Fibroblast of gingiva (primary cell): ENCODE measurements around the gene PAQR7.

Experiments used
- DNase-seq: peaks from one replicate; pipeline ENCODE4 v3.0.0-alpha.2; 2011; ENCODE audit warnings: low read depth

Gene PAQR7, protein sequence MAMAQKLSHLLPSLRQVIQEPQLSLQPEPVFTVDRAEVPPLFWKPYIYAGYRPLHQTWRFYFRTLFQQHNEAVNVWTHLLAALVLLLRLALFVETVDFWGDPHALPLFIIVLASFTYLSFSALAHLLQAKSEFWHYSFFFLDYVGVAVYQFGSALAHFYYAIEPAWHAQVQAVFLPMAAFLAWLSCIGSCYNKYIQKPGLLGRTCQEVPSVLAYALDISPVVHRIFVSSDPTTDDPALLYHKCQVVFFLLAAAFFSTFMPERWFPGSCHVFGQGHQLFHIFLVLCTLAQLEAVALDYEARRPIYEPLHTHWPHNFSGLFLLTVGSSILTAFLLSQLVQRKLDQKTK

DNA sequence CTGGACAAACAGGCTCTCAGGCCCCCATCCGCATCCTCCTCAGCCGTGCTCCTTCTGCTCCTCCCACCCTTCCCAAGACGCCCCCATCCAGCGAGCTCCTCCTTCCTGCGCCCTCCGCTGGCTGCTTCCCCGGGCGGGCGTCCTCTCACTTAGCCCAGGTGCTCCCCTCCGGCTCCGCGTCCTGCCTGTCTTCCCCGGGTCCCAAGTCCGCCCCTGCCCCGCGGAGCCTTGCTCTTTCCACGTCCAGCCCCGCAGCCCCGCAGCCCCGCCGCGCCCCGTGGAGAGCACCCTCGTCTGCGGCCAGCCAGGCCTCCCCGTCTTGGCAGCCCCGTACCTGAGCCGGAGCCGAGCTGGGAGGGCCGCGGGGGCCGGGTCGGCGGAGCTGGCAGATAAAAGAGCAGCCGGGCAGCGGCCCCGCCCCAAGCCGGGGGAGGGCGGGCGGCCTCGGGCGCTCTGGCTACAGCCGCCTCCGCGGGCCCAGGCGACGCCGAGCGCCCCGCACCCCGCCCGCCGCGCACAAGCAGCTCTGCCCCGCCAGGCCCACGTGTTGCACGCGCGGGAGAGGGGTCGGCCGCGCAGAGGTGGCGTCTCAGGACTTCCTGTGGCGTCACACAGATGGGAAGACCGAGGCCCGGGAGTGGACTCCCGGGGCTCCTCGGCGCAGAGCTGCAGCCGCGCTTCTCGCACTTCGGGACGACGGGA lies at the start of gene PAQR7:
Gene PAQR7 (minus strand): TSS at position 555 of the 702 bp plus-strand sequence. CDS start 11,869 bp downstream, outside the sequence.
- DNase-seq, result peak; percentile 74

DNA sequence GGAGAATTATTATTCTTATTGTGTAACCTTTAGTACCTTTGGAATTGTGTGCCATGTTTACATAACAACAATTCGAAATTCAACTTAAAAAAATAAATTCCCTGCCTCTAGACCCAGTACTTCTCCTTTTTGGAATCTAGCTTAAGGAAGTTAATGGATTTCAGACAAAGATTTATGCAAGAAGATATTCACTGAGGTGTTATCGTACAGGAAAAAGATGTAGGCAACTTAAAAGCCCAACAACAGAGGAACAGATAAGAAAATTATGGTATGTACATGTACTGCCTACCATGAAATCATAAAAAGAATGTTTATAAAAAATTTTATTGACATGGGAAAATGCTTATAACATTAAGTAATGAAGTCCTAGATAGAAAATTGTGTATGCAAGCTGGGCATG lies 48.9 kb upstream of the PAQR7 start:
- DNase-seq, result no peak

DNA sequence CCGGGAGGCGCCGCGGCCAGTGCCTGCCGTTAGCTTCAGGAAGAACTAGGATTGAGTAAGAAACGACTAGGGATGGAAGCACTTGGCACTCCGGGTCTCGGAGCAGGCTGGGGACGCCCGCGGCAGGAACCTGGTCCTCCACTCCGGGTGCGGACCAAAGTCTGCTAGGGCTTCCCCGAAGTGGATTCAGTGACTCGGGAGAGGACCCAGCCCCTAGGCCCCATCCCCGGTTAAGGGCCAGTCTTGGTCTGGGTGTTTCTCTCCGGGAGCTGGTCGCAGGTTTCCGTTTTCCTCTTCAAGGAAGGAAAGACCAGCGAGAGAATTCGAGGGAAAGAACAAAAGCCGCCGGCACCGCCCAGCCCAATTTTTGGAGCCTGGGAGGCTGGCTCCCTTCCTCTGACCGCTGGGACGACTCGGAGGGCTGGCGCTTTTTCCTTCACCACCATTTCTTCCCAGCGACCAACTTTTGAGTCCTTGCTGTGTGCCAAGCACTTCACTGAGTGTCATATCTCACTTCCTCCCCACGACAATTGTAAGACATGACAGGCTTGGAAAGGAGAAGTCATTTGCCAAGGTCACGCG lies 47.6 kb upstream of the PAQR7 start:
- no peak for DNase-seq

DNA sequence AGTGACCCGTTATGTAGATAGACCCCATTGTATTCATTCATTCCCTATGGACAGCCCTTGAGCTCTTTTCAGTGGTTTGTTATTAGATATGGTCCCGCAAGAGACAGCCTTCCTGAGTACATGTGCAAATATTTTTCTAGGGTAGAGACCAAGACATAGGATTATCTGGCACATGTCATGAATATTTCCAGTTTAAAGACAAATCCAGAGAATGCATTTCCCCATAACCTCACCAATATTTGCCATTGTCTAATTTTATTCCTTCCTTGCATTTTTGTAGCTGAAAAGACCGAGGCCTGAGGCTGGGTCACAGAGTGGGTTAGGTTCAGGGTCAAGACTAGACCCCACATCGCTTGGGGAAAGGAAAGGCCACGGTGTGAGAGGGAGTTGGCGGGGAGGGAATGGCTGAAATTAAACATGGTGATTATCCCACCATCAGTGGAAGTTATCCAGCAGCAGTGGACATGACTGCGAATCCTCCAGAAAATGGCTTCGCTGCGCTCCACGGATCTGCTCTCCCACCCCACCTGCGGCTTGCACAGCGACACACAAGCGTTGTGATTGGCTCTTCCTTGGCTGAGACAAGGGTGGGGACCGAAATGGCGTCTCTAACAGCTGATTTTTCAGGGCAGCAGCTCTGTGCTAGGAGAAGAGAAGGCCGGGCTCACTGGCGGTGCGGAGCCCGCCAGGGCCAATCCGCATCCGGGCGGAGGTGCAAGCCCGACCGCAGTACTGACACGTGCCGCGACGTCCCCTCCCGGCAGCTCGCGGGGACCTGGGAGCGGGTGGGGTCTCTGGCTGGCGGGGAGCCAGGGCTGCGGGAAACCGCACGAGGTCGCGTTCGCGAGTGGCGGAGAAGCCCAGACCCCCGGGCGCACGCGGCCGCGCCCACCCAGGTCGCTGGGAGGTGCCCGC lies 46.8 kb upstream of the PAQR7 start:
- no peak for DNase-seq

DNA sequence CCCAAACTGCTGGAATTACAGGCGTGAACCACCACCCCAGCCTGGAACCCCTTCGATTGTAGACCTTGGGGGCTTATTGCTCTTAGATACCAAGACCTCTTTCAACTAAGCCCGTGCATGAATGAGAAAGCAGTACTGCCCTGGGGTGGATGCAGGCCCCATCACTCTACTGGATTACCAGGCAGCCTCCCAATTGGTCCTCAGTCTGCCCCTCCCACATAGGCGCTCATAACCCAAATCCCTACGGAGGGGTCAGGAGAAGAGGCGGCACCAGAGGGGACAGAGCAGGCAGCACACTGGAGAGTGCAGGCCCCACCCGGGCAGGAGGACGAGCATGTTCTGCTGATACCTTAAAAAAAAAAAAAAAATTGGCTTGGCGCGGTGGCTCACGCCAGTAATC lies 43.1 kb upstream of the PAQR7 start:
- no peak for DNase-seq

DNA sequence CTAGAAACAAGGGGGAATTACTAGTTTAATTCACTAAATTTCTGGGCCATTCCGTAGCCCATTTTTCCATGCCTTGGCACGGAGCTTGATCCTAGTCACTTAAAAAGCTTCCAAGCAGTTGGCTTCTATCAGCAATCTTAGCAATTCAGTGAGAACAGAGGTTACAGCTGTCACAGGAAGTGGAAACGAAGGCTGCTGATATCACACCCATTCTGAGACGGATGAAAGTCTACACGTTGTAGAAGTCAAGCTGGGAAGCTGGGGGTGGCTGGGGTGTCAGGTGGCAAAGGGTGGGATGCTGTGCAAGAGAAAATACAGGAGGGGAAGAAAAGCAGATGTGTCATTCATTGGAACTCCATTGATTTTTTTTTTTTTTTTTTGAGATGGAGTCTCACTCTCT lies 42.5 kb upstream of the PAQR7 start:
- no peak for DNase-seq

DNA sequence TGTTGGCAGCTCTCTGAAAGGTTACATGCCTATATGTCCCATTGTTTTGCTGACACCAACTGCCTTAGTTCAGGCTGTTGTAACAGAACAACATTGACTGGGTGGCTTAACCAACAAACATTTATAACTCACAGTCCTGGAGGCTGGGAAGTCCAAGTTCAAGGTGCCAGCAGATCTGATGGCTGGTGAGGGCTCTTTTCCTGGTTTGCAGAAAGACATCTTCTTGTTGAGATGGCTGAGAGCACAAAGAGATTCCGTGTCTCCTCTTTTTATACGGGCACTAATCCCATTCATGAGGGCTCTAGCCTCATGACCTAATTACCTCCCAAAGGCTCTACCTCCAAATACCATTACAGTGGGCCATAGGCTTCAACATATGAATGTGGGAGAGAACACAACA lies 41.0 kb upstream of the PAQR7 start:
- no peak for DNase-seq

DNA sequence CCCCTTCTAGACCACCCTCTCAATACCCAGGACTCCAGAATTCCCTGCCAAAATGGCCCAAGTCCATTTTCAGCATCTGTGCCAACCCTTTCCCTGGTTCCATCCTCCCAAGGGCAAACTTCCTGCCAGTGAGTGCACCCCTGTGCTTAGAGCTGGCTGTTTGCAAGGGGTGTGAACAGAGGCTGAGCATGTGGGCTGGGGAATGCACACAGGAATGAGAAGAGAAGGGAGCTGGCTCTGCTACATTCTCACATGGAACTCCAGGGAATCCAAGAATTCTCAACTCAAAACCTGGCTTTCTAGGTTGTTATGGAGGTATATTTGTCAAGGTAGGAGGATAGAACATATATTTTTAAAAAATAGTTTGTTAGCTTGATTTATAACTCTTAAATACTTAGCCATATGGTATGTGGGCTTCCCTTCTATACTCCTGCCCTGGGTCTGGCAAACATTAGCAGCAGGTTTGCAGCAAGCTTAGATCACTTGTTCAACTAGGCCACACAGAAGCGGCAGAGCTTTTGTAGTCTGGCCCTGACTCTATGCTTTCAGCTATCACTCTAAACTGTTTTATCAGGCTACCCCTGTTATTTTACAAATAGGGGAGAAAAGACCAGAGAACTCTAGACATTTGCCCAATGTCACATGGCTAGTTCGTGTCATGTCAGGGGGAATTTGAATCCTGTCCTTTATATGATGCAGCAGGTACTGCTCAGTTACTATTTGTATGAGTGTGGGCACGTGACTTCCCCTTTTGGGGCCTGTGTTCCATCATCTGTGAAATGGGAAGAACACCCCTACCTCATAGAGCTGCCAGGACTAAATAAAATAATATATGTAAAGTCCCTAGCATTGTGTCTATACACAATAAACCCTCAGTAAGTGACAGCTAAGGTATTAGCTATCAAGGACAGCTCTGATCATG lies 38.8 kb upstream of the PAQR7 start:
- no peak for DNase-seq

DNA sequence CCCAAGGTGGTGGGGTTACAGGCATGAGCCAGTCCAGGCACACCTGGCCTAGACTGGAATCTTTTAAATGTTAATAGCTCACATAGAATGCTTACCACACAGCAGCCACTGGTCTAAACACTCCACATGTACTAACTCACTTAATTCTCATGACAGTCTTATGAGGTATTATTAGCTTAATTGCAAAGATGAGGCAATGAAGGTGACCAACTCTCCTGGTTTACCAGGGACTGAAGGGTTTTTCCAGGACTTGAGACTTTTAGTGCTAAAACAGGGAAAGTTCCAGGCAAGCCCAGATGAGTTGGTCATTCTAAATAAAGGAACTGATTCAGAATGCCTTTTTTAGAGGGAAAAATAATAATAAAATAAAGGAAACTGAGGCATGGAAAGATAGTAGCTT lies 37.7 kb upstream of the PAQR7 start:
- DNase-seq, result no peak

DNA sequence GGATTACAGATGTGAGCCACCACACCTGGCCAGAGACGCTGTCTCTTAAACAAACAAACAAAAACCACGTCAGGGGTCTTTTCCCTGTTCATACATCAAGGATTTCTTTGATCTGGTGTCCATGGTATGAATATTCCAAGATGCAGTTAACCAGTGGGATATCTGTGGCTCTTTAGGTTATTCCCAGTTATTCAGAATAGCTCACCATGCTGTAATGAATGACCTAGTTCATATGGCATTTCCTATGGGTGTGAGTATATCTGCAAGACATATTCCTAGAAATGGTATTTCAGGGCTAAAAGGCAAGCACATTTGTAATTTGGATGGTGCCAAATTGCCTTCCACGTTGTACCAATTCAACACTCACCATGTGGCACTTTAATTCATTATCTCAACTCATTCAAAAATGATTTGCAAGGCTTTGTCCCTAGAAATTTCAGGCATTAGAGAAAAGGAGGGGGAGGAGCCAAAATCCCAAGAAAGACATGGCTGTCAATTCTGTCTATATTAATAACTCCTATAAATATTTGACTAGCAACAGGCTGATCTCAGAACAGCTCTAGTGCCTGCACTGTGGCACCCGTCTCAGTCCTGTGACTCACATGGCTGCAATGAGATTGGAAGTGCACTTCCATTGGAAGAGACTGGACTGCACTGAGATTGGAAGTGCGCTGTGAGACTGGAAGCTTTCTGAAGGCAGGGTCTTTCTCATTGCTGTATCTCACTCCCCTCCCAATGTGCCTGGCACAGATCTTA lies 36.7 kb upstream of the PAQR7 start:
- no peak for DNase-seq

DNA sequence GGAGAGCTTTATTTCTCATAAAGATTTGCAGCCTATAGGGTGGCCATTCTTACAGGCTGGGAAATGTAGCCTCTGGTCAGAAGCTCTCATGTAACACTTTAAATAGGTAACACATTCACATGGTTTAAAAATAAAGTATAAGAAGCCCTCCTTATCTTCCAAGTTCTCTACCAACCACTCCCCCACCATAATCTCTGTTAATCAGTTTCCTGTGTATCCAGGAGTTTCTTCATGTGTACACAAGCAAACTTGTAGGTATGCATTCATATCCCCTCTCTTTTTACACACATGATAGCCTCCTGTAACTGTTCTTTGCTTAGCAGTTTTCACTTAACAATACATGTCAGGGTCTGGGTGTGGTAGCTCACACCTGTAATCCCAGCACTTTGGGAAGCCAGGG lies 35.7 kb upstream of the PAQR7 start:
- DNase-seq, result no peak

DNA sequence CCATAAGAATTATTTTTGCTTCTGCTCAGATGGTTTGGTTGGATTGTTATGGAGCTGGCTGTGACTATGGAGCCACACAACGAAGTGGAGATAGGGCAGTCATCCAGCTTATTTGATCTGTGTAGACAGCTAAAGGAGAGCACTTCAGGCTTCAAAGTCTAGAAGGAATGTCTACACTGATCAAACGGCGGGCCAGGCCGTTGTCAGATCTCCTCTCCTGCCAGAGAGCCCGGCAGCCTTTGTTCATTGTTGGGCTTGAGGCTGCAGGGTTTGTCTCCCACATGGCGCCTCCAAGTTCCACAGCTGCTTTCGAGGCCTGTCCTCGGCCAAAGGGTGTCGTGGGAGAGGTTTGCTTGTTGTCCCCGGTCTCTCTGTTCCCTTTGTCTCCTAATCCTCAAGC lies 33.5 kb upstream of the PAQR7 start:
- DNase-seq, result no peak

DNA sequence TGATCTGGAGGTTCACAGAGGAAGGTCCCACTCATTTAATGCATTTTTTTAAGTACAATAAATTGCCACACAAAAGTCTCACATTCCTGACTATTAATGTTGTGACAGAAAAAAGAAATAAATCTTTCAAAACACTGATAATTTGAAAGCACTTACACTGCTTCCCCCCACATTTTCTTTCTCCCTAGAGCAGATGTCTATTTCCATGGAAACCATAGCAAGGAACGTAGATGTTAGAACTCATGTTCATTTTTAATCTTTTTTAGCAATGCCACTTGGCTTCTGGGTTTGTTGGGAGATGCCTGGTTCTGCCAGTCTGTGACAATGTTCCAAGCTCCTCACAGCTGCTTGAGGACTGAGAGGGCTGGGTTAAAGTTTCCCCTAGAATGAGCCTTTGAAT lies 32.7 kb upstream of the PAQR7 start:
- DNase-seq, result no peak

DNA sequence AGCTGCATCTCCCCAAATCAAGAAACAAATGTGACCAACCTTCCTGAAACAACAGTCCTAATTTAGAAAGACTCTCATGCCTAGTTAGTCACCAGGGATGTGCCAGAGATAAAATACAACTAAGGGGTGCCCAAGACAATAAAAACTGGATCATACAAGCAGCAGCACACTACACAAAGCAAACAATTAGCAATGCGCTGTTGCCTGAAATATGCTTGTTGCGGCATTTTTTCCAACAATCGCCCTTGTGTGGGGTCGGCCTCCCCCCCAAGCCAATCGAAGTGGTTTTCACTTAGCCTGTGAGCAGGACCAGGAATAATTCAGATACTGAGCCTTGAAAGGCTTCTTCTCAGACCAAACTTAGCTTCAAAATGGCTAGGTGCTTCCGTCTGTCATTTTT lies 32.1 kb upstream of the PAQR7 start:
- no peak for DNase-seq

DNA sequence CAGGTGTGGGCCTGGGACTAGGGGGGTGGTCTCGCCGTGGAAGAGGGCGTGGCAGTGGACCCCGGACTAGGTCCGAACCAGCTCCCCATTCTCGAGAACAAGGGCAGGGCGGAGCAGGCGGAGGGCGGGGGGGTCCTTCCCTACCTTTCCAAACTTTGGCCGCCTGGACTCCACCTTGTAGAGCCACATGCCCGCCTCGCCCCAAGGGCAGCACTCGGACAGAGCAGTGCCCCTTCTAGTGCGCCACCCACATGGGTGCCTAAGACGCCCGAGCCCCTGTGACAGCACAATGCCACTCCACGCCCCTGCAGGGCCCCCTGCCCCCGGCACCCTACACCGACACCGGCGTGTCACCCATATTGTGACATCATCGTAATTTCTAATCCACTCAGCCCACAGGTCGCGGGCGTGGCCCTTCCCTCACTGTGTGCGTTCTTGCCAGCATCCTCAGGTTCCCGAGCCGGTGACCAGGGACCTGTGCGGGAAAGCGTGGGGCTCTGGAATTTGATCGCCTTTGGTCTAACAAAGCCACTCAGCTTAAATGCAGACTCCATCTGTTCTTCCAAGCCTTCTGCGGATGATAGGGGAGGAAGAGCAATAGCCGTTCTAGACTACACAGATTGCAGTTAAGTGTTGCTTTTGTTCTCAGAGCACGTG lies 31.3 kb upstream of the PAQR7 start:
- DNase-seq, result no peak

DNA sequence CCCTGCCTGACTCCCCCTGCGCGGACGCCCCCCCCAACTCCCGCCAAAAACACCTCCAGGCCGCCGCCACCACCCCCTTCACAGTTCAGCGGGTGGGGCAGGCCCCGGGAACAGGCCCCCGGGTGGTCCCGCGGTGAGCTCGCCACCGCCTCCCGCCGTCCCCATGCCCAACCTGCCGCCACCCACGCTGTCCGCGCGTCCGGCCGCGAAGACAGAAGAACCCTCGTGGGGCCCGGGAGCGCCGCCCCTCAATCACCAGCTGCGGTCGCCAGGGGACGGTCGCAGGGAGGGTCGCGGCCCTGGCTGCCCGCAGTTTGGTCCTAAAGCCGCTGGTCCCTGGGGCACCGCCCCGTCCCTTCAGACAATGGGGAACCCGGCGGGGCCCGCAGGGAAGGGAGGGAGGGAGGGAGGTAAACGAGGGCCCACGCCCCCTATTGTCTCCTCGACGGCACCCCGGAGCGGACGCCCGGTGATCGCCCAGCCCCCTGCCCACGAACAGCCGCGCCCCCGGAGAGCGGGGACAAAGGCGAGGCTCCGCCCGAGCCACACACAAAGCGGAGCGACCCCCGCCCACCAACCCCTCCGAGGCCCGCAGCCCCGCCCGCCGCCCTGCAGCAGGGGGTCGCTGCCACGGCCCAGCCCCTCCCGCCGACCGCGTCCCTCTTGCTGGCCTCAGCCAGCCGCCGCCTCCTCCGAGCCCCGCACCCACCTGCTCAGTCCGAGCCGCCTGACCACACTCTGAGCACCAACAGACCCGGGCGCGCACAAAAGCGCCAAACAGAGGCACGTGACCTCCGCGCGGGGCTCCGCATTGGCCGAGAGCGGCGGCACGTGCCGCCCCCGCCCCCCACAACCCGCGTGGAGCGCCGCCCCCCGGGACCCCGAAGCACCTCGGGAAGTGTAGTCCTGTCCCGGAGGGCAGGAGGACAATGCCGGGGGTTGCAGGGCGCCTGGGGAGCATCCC lies 30.5 kb upstream of the PAQR7 start, which contains the start of gene STMN1:
Gene STMN1 (minus strand): TSS at position 740 of the 964 bp plus-strand sequence. CDS start 1,743 bp downstream, outside the sequence.
- peak; percentile 84 for DNase-seq

DNA sequence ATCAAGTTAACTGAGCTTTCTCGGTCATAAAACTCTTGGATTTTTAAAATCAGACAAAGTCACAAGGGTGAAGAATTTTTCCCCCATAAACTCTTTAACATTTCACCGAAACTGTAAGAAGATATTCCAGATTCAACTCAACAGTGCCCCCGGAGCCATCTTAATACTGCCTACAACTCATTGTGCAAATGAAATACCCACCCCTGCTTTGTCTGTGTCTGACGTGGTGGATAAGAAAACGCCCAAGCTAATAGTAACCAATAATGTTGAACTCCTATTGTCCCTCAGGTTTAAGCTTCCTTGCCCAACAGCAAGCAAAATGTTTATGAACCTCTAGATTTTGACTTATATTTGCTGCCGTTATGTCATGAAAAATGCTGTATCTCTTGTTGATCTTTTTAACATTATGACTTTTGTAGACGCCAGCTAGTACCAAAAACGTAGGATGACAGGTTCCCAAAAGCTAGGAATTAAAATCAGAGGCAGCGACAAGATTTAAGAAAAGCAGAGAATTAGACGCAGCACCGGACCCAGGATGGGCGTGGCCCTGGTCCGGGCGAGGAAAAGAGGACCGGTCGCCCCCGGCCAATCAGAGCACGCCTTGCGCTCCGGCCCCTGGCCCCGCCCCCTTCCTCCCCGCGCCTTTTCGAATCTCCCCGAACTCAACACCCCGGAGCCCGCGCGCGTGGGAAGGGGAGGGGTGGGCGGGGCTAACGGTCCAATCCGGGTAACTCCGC lies 29.6 kb upstream of the PAQR7 start:
- DNase-seq, result peak; percentile 83

DNA sequence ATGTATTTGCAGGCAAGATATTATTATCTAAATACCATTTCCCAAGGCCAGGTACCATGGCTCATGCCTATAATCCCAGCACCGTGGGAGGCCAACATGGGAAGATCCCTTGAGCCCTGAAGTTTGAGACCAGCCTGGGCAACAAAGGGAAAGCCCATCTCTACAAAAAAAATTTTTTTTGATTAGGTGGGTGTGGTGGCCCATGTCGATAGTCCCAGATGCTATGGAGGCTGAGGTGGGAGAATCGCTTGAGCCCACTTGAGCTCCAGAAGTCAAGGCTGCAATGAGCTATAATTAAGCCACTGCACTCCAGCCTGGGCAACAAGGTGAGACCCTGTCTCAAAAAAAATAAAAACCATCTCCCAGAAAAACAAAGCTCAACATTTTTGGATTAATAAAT lies 28.5 kb upstream of the PAQR7 start:
- DNase-seq, result no peak
